ENCODE data around the gene EXOC4.

The EXOC4 gene

DNA sequence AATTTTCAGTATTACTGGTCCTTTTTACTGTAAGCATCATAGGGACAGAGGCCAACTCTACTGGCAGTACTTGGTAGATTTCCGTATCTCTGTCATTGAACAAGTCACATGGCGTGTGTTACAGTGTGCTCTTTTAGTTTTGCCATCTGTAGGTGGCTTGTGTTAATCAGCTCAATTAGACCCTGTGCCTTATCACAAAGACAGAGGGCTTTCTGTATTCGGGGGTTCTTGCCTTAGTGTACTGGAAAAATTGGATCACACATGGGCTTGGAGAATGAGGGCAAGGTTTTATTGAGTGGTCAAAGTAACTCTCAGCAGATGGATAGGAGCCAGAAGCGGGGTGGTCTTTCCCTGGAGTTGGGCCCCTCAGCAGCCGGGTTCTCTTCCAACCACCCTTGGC lies 853.0 kb downstream of the EXOC4 start:
- Histone ChIP-seq H3K27ac (ENCODE audit: poor library complexity, severe bottlenecking) (no peak overlapping the region), H3K4me3 (ENCODE audit: severe bottlenecking) (no peak overlapping the region), H3K36me3 (ENCODE audit: low read depth) (no peaks in the 10 kb centered on the region), H3K4me1 (ENCODE audit: insufficient read depth, poor library complexity, severe bottlenecking) (no peaks in the 10 kb centered on the region), H3K9me3 (ENCODE audit: severe bottlenecking) (no peaks in the 10 kb centered on the region), H3K27me3 (ENCODE audit: insufficient read depth, poor library complexity, severe bottlenecking) (no peaks in the 10 kb centered on the region)
- TF ChIP-seq, protein P1, sequence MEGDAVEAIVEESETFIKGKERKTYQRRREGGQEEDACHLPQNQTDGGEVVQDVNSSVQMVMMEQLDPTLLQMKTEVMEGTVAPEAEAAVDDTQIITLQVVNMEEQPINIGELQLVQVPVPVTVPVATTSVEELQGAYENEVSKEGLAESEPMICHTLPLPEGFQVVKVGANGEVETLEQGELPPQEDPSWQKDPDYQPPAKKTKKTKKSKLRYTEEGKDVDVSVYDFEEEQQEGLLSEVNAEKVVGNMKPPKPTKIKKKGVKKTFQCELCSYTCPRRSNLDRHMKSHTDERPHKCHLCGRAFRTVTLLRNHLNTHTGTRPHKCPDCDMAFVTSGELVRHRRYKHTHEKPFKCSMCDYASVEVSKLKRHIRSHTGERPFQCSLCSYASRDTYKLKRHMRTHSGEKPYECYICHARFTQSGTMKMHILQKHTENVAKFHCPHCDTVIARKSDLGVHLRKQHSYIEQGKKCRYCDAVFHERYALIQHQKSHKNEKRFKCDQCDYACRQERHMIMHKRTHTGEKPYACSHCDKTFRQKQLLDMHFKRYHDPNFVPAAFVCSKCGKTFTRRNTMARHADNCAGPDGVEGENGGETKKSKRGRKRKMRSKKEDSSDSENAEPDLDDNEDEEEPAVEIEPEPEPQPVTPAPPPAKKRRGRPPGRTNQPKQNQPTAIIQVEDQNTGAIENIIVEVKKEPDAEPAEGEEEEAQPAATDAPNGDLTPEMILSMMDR (IDR thresholded peaks at IDR 0.05; ENCODE audit: poor library complexity, severe bottlenecking) = no peak
- ATAC-seq (ENCODE audit: low read depth) (no peak), DNase-seq (ENCODE audit: low spot score) (no peak)

DNA sequence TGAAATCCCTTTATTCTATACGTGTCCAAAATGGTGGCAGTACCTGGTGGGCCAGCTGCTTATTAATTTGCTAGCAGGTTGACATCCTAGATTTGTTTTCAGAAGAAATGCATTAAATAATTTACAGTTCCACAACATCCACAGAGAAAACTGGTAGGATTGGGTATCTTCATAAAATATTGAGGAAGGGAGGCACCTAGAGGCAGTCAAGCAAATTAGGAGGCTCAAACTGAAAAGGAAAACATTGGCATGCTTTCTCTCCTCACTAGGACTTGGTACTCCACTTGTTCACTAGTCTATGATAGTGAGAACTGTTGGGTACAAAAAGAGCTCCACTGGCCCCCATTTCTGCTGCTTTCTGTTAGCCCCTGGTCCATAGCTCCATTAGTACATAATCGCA lies 855.9 kb downstream of the EXOC4 start:
- TF ChIP-seq, protein P1 (IDR thresholded peaks at IDR 0.05; ENCODE audit: poor library complexity, severe bottlenecking) = peak; percentile 11
- no peaks in the 10 kb centered on the region for H3K9me3 ChIP-seq (ENCODE audit: severe bottlenecking)
- no peak overlapping the region for H3K27ac ChIP-seq (ENCODE audit: poor library complexity, severe bottlenecking)
- no peak overlapping the region for H3K4me3 ChIP-seq (ENCODE audit: severe bottlenecking)
- no peak for ATAC-seq (ENCODE audit: low read depth)
- H3K4me1 ChIP-seq (ENCODE audit: insufficient read depth, poor library complexity, severe bottlenecking) = no peaks in the 10 kb centered on the region
- DNase-seq (ENCODE audit: low spot score) = no peak
- no peaks in the 10 kb centered on the region for H3K27me3 ChIP-seq (ENCODE audit: insufficient read depth, poor library complexity, severe bottlenecking)
- H3K36me3 ChIP-seq (ENCODE audit: low read depth) = no peaks in the 10 kb centered on the region

DNA sequence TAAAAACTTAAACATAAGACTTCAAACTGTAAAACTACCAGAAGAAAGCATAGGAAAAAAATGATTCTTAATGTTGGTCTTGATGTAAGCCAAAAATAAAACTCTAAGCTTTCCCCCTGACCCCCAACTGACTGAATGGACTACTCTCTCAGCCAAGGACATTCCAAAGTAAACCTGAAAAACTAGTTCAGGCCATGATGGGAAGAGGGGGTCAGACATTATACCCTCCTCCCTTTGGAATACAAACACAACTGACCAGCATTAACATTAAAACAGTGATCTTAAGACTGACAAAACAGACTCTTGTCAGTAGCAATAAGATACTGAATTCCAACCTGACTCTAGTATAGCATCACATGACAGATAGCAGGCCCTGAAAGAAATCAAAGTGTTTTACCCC lies 860.8 kb downstream of the EXOC4 start:
- DNase-seq (ENCODE audit: low spot score) (no peak), ATAC-seq (ENCODE audit: low read depth) (no peak)
- no peak overlapping the region for H3K4me3 ChIP-seq (ENCODE audit: severe bottlenecking)
- TF ChIP-seq, protein P1 (IDR thresholded peaks at IDR 0.05; ENCODE audit: poor library complexity, severe bottlenecking) = no peak
- H3K9me3 ChIP-seq (ENCODE audit: severe bottlenecking) = no peaks in the 10 kb centered on the region
- H3K36me3 ChIP-seq (ENCODE audit: low read depth) = no peaks in the 10 kb centered on the region
- no peak overlapping the region for H3K27ac ChIP-seq (ENCODE audit: poor library complexity, severe bottlenecking)
- no peaks in the 10 kb centered on the region for H3K27me3 ChIP-seq (ENCODE audit: insufficient read depth, poor library complexity, severe bottlenecking)
- H3K4me1 ChIP-seq (ENCODE audit: insufficient read depth, poor library complexity, severe bottlenecking) = no peaks in the 10 kb centered on the region

DNA sequence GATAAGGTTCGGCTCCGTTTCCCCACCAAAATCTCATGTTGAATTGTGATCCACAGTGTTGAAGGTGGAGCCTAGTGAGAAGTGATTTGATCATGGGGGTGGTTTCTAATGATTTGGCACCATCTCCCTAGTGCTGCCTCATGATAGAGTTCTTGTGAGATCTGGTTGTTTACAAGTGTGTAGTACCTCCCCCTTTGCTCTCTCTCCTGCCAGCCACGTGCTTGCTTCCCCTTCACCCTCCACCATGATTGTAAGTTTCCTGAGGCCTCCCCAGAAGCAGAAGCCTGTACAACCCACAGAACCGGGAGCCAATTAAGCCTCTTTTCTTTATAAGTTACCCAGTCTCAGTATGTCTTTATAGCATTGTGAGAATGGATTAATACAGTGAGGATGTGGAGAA lies 862.1 kb downstream of the EXOC4 start:
- H3K9me3 ChIP-seq (ENCODE audit: severe bottlenecking) = no peaks in the 10 kb centered on the region
- H3K4me3 ChIP-seq (ENCODE audit: severe bottlenecking) = no peak overlapping the region
- no peak overlapping the region for H3K27ac ChIP-seq (ENCODE audit: poor library complexity, severe bottlenecking)
- DNase-seq (ENCODE audit: low spot score) (no peak), ATAC-seq (ENCODE audit: low read depth) (no peak)
- H3K4me1 ChIP-seq (ENCODE audit: insufficient read depth, poor library complexity, severe bottlenecking) = no peaks in the 10 kb centered on the region
- TF ChIP-seq, protein P1 (IDR thresholded peaks at IDR 0.05; ENCODE audit: poor library complexity, severe bottlenecking) = no peak
- no peaks in the 10 kb centered on the region for H3K36me3 ChIP-seq (ENCODE audit: low read depth)
- no peaks in the 10 kb centered on the region for H3K27me3 ChIP-seq (ENCODE audit: insufficient read depth, poor library complexity, severe bottlenecking)

Measured in RWPE2 (cell line).